AG04449 (cell line): ENCODE data around the gene SLIT1.

Experiments used
- CTCF ChIA-PET: fragments of 350-600 bp; formaldehyde crosslinking; extraction: SDS; loops from one replicate; lab custom pipeline; 2021; ENCODE audit warnings: antibody characterized with exemption; lab: Yijun Ruan, JAX
- POLR2A ChIA-PET: fragments of 400-600, 350-600 bp; formaldehyde crosslinking; extraction: SDS; loops from one replicate; lab custom pipeline; 2020; ENCODE audit warnings: antibody characterized with exemption, inconsistent platforms; lab: Yijun Ruan, JAX
- DNase-seq: peaks from one replicate; pipeline ENCODE4 v3.0.0-alpha.2; 2010; ENCODE audit warnings: low read depth, low spot score
- H3K4me3 ChIP-seq: 2 replicates; pipeline ENCODE4 v1.5.1; 2011; ENCODE audit warnings: low read depth, mild to moderate bottlenecking, control low read depth, low read length
- TF ChIP-seq, protein P1 (sequence below): IDR thresholded peaks from one replicate; pipeline ENCODE4 v1.5.1; 2011; ENCODE audit warnings: mild to moderate bottlenecking, moderate library complexity, low read length, control low read depth, inconsistent platforms; ENCODE audit not compliant: insufficient read depth; ENCODE audit errors: missing control alignments

The SLIT1 gene

GRCh38 chr10:97069576-97070362, 116.0 kb downstream of the SLIT1 start:
- DNase-seq: no peak

GRCh38 chr10:97069026-97069425, 116.7 kb downstream of the SLIT1 start:
- POLR2A ChIA-PET: no interaction called here
- CTCF ChIA-PET: interaction anchor here (1.2 to 34.9 kb wide), 4 partner anchors 13 to 210 kb away, joined by 6 to 1063 read pairs (median 40); no protein-coding TSS in a partner anchor
- TF ChIP-seq, protein P1, sequence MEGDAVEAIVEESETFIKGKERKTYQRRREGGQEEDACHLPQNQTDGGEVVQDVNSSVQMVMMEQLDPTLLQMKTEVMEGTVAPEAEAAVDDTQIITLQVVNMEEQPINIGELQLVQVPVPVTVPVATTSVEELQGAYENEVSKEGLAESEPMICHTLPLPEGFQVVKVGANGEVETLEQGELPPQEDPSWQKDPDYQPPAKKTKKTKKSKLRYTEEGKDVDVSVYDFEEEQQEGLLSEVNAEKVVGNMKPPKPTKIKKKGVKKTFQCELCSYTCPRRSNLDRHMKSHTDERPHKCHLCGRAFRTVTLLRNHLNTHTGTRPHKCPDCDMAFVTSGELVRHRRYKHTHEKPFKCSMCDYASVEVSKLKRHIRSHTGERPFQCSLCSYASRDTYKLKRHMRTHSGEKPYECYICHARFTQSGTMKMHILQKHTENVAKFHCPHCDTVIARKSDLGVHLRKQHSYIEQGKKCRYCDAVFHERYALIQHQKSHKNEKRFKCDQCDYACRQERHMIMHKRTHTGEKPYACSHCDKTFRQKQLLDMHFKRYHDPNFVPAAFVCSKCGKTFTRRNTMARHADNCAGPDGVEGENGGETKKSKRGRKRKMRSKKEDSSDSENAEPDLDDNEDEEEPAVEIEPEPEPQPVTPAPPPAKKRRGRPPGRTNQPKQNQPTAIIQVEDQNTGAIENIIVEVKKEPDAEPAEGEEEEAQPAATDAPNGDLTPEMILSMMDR: no peak
- H3K4me3 ChIP-seq: no peak overlapping the region
- no peak for DNase-seq

More at GRCh38 chr10:97069576-97070362, 116.0 kb downstream of the SLIT1 start:
- CTCF ChIA-PET: interaction anchor here (0.8 to 34.9 kb wide), 6 partner anchors 13 to 209 kb away, joined by 3 to 1063 read pairs (median 18); no protein-coding TSS in a partner anchor
- POLR2A ChIA-PET: no interaction called here
- TF ChIP-seq, protein P1: no peak
- no peak overlapping the region for H3K4me3 ChIP-seq

DNA sequence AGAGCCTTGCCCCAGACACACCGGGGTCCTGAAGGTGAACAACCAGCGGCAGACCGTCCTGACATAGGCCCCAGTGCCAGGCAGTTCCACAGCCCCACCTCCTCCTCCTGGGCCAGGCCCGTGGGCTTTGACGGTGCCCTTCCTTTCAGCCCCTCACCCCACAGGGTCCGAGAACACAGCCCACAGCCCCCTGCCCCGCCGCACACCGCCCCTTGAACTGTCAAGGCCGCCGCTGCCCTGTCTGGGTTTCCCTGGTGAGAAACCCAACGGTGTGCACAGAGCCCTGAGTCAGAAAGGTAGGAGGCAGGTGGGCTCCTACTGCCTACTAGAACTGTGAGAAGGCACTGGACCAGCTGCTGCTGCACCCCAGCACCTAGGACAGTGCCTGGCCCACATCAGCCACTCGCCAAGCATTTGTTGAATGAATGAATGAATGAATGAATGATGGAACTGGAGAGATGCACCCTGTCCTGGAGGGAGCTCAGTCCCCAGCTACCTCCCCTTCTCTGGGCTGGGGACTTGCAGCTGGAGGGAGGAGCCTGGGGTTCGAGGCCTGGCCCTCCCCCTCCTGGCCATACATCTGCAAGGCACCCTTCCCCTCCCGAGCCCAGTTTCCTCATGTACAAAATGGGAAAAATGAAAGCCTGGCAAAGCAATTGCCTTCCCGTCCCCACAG, 117.9 kb downstream of the SLIT1 start:
- no peak overlapping the region for H3K4me3 ChIP-seq
- ChIA-PET POLR2A (no interaction called here), CTCF (interaction anchor here (1.2 to 34.9 kb wide), 3 partner anchors 15 to 153 kb away, joined by 6 to 1063 read pairs (median 75); no protein-coding TSS in a partner anchor)
- TF ChIP-seq, protein P1: no peak
- DNase-seq: no peak

- DNase-seq: no peak
- no peak overlapping the region for H3K4me3 ChIP-seq
- ChIA-PET CTCF (interaction anchor here (1.1 to 34.9 kb wide), 4 partner anchors 8 to 154 kb away, joined by 3 to 1063 read pairs (median 40); no protein-coding TSS in a partner anchor), POLR2A (no interaction called here)
- TF ChIP-seq, protein P1: no peak
These were observed 118.7 kb downstream of the SLIT1 start for GRCh38 chr10:97066877-97067555.

- no peak overlapping the region for H3K4me3 ChIP-seq
- TF ChIP-seq, protein P1: no peak
- no peak for DNase-seq
- ChIA-PET CTCF (interaction anchor here (0.9 to 34.9 kb wide), 5 partner anchors 9 to 155 kb away, joined by 3 to 1063 read pairs (median 4); no protein-coding TSS in a partner anchor), POLR2A (no interaction called here)
These were observed 119.8 kb downstream of the SLIT1 start for GRCh38 chr10:97065686-97066660.
